K562 (cell line): ENCODE data around the gene C2CD2. TPM values are rescaled to one million over a fixed set of nuclear protein-coding genes. Genes with fewer than 3 reads are reported as not detected.

Source experiments
- ATAC-seq: fragments of 200-7000 bp; cut with Tn5 transposase; 3 replicates; pipeline ENCODE4 v1.9.1; 2020; ENCODE audit warnings: moderate library complexity
- BruUV-seq: library from RNA; stranded (reverse); fragments of 400-500 nt; replicated peaks from 2 replicates; lab custom pipeline; 2021; lab: Mats Ljungman, UMichigan
- CTCF ChIA-PET: fragments of 300-600 bp; formaldehyde crosslinking; extraction: SDS; loops from one replicate; lab custom pipeline; 2021; ENCODE audit warnings: low intra/inter-chr PET ratio; lab: Yijun Ruan, JAX
- POLR2A ChIA-PET: fragments of 300-600, 350-650 bp; sonication (Branson Sonifier 250); formaldehyde crosslinking; extraction: SDS; loops from one replicate; lab custom pipeline; 2021; ENCODE audit warnings: antibody characterized with exemption, inconsistent platforms; lab: Yijun Ruan, JAX
- DNase-seq, 4 experiments: peaks; one replicate each; pipeline versions ENCODE4 v3.0.0 to v3.0.0-alpha.2; 2011 to 2018; ENCODE audit warnings: low spot score in 3 of 4, mixed read lengths in 3 of 4; ENCODE audit errors: extremely low read depth in 1 of 4
- FAIRE-seq: peaks from 2 replicates; lab custom pipeline; 2011; peaks lifted over from hg19 to GRCh38; lab: Jason Lieb, UNC
- H2AFZ ChIP-seq: 2 replicates; pipeline ENCODE4 v1.6.0; 2011; ENCODE audit warnings: low read depth, low read length, control low read depth, inconsistent platforms
- H3K27ac ChIP-seq: fragments of 200-600 bp; 3 replicates; pipeline ENCODE4 v1.8.0; 2011; ENCODE audit warnings: low read depth, mild to moderate bottlenecking, control low read depth, inconsistent platforms, low read length, moderate library complexity, mixed read lengths; ENCODE audit errors: extremely low read depth
- H3K27me3 ChIP-seq, 2 experiments: fragments of 300-600 bp in 1 of 2; 2 replicates in 1 of 2; 3 replicates in 1 of 2; pipeline versions ENCODE4 v1.6.0 to v1.8.0; 2011; ENCODE audit warnings: inconsistent platforms in 2 of 2, low read length in 2 of 2, mild to moderate bottlenecking in 1 of 2, mixed read lengths in 1 of 2, moderate library complexity in 1 of 2; ENCODE audit not compliant: control insufficient read depth in 2 of 2, insufficient read depth in 2 of 2
- H3K36me3 ChIP-seq: fragments of 300-600 bp; 3 replicates; pipeline ENCODE4 v1.8.0; 2011; ENCODE audit warnings: mild to moderate bottlenecking, low read length, inconsistent platforms; ENCODE audit not compliant: control insufficient read depth, insufficient read depth
- H3K4me1 ChIP-seq, 2 experiments: fragments of 200-600 bp in 1 of 2; replicated peaks in 1 of 2; 2 replicates in 1 of 2; 3 replicates in 1 of 2; pipeline versions ENCODE4 v1.5.1 to v1.8.0; 2011; ENCODE audit warnings: inconsistent platforms in 2 of 2, low read length in 2 of 2, mild to moderate bottlenecking in 1 of 2, mixed read lengths in 1 of 2, moderate library complexity in 1 of 2; ENCODE audit not compliant: control insufficient read depth in 2 of 2, insufficient read depth in 2 of 2
- H3K4me2 ChIP-seq: 2 replicates; pipeline ENCODE4 v1.6.1; 2011; ENCODE audit warnings: low read length, control low read depth, inconsistent platforms, mixed read lengths; ENCODE audit not compliant: insufficient read depth
- H3K4me3 ChIP-seq: fragments of 200-600 bp; sonication (generic), shearing (Covaris generic); 2 replicates; pipeline ENCODE4 v1.5.1; 2016; ENCODE audit warnings: control low read depth, inconsistent platforms
- H3K79me2 ChIP-seq: fragments of 200-600 bp; 3 replicates; pipeline ENCODE4 v1.8.0; 2011; ENCODE audit warnings: low read length, inconsistent platforms; ENCODE audit not compliant: control insufficient read depth, insufficient read depth
- H3K9ac ChIP-seq, 2 experiments: 2 replicates each; pipeline versions ENCODE4 v1.6.0 to v1.6.1; 2011; ENCODE audit warnings: low read depth in 2 of 2, low read length in 2 of 2, control low read depth in 1 of 2, inconsistent platforms in 1 of 2, mild to moderate bottlenecking in 1 of 2, mixed read lengths in 1 of 2; ENCODE audit not compliant: insufficient read depth in 1 of 2
- H3K9me1 ChIP-seq: one replicate; pipeline ENCODE4 v1.6.0; 2011; ENCODE audit warnings: inconsistent platforms, mild to moderate bottlenecking, low read length, moderate library complexity; ENCODE audit not compliant: control insufficient read depth, insufficient read depth
- H3K9me3 ChIP-seq: replicated peaks from 2 replicates; pipeline ENCODE4 v1.5.1; 2011; ENCODE audit warnings: low read depth, low read length, inconsistent platforms; ENCODE audit not compliant: control insufficient read depth, insufficient read depth
- H4K20me1 ChIP-seq: replicated peaks from 2 replicates; pipeline ENCODE4 v1.6.1; 2011; ENCODE audit warnings: low read length, inconsistent platforms, mixed read lengths; ENCODE audit not compliant: control insufficient read depth, insufficient read depth
- ESRRB ChIP-seq: fragments of 250-450 bp; sonication (Bioruptor Pico); IDR thresholded peaks from 2 replicates; pipeline ENCODE4 v1.5.0; 2020; ENCODE audit warnings: mild to moderate bottlenecking, moderate library complexity, borderline replicate concordance
- HSF4 ChIP-seq: fragments of 250-450 bp; sonication (Bioruptor Pico); IDR thresholded peaks from 2 replicates; pipeline ENCODE4 v2.1.2; 2022; ENCODE audit warnings: mild to moderate bottlenecking, moderate library complexity, borderline replicate concordance
- KLF13 ChIP-seq: fragments of 450-650 bp; IDR thresholded peaks from 2 replicates; pipeline ENCODE4 v1.6.1; 2016; ENCODE audit warnings: missing genetic modification characterization, low read depth, mild to moderate bottlenecking, missing compliant biosample characterization, moderate library complexity, borderline replicate concordance
- MECOM ChIP-seq: fragments of 250-450 bp; sonication (Bioruptor Pico); IDR thresholded peaks from 2 replicates; pipeline ENCODE4 v1.8.0; 2022; ENCODE audit warnings: inconsistent platforms
- RFX7 ChIP-seq: fragments of 250-450 bp; sonication (Bioruptor Pico); IDR thresholded peaks from 2 replicates; pipeline ENCODE4 v1.5.1; 2021; ENCODE audit warnings: mild to moderate bottlenecking
- SRSF1 ChIP-seq: fragments of 200-400 bp; formaldehyde crosslinking; IDR thresholded peaks from 2 replicates; pipeline ENCODE4 v1.6.1; 2017; ENCODE audit warnings: mild to moderate bottlenecking, low read depth, low read length, moderate library complexity
- TEAD4 ChIP-seq, 2 experiments: sonication (generic) in 1 of 2; formaldehyde crosslinking in 1 of 2; IDR thresholded peaks; 2 replicates each; pipeline versions ENCODE4 v1.6.1 to v1.8.0; 2012 to 2022; ENCODE audit warnings: borderline replicate concordance in 1 of 2, inconsistent platforms in 1 of 2, low read length in 1 of 2, mild to moderate bottlenecking in 1 of 2, missing genetic modification reagents in 1 of 2
- ZBTB26 ChIP-seq: fragments of 450-650 bp; formaldehyde crosslinking; IDR thresholded peaks from 2 replicates; pipeline ENCODE4 v1.4.0; 2022; ENCODE audit warnings: missing genetic modification characterization
- ZFP1 ChIP-seq: fragments of 450-650 bp; formaldehyde crosslinking; IDR thresholded peaks from 2 replicates; pipeline ENCODE4 v1.4.0; 2020; ENCODE audit warnings: mild to moderate bottlenecking, mixed read lengths
- ZNF766 ChIP-seq: fragments of 200-800 bp; sonication (Bioruptor generic); conservative IDR thresholded peaks from 2 replicates; pipeline ENCODE4 v1.6.1; 2016; ENCODE audit warnings: missing genetic modification characterization, missing compliant biosample characterization
- WGBS: fragments of 100-300 bp; shearing (Covaris generic); methylation state at CpG from one replicate; pipeline ENCODE4 v1.1.6; 2016; ENCODE audit warnings: low coverage, mixed read lengths; ENCODE audit not compliant: insufficient coverage; ENCODE audit errors: missing lambda C conversion rate; 5-methylcytosine and 5-hydroxymethylcytosine counted together
- in situ Hi-C: fragments of 300-500 bp; cut with MboI; formaldehyde crosslinking; loops from 4 replicates; pipeline ENCODE4 v1.15.0; 2018; ENCODE audit warnings: inconsistent platforms, mixed read lengths
- intact Hi-C: fragments of 100-400 bp; cut with micrococcal nuclease; formaldehyde crosslinking; loops from 2 replicates; pipeline ENCODE4 v1.14.2; 2022
- polyA plus RNA-seq, 8 experiments: library from polyadenylated mRNA; depleted of rRNA in 4 of 8; stranded (reverse) in 5 of 8; unstranded in 3 of 8; fragments of >200 nt; fragmentation: Nextera tagmentation in 2 of 8; fragmentation: Illumina TruSeq in 1 of 8; extraction: Ambion mirVana in 2 of 8; extraction: Trizol in 1 of 8; gene quantifications; 2 replicates each; pipeline versions ENCODE4 v1.2.1 to v1.2.3, GENCODE V29; 2011 to 2014; ENCODE audit warnings: inconsistent platforms in 1 of 8, missing spikeins in 1 of 8
- total RNA-seq, 7 experiments: library from RNA; depleted of rRNA in 6 of 7; stranded (reverse); fragments of >200 nt in 6 of 7; fragmentation: Illumina TruSeq in 2 of 7; extraction: Trizol in 2 of 7; gene quantifications; 2 replicates each; pipeline versions ENCODE4 v1.2.1 to v1.2.3, GENCODE V29; 2011 to 2021; ENCODE audit warnings: low replicate concordance in 1 of 7
- TF ChIP-seq, protein P1 (sequence below): sonication (generic); formaldehyde crosslinking; IDR thresholded peaks from 2 replicates; pipeline ENCODE4 v1.8.1; 2023; ENCODE audit warnings: missing genetic modification reagents, mild to moderate bottlenecking, borderline replicate concordance
- TF ChIP-seq, protein P2 (sequence below), 3 experiments: IDR thresholded peaks in 2 of 3; conservative IDR thresholded peaks in 1 of 3; 2 replicates each; pipeline ENCODE4 v1.5.1; 2011 to 2012; ENCODE audit warnings: low read length in 3 of 3, mild to moderate bottlenecking in 3 of 3, control low read depth in 2 of 3, improper control_type of control experiment in 1 of 3, inconsistent platforms in 1 of 3, low read depth in 1 of 3, mixed read lengths in 1 of 3, moderate library complexity in 1 of 3; ENCODE audit not compliant: insufficient read depth in 2 of 3
- TF ChIP-seq, protein P3 (sequence below): fragments of 450-650 bp; IDR thresholded peaks from 2 replicates; pipeline ENCODE4 v1.6.1; 2016; ENCODE audit warnings: missing biosample characterization, missing genetic modification characterization

Gene C2CD2
- total and polyA plus RNA-seq, 9 of the 15 experiments (the other 6 are each of a cell fraction or from before 2014, with no cell fraction given): 1.3 to 21.6 (median 12.1) TPM

DNA sequence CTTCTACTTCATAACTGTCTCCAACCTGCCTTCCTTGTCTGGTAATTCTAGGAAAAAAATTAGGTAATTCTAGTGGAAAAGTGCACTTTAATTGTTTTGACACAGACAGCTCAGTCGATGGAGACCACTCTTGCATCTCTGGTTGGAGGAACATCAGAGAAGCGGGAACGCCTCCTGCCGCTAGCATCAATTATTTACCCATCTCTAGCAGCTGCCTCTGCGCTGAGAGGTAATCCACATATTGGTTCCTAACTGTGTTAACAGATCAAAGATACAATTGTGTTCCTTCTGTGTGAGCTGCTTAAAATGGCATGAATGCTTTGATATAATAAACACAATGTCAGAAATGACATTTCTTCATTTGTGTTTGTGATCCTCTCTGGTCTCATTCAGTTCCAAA is 33.3 kb downstream of the C2CD2 start:
- Histone ChIP-seq H4K20me1 (no peaks in the 10 kb centered on the region; the same call in 1 of the 2 replicates), H3K4me2 (no peak overlapping the region), H3K36me3 (peaks cover 29% of the 10 kb centered on the region), H3K9ac (no peak overlapping the region), H3K4me1 (no peaks in the 10 kb centered on the region), H3K79me2 (no peaks in the 10 kb centered on the region; the same call in 2 of the 3 replicates), H3K9me3 (no peaks in the 10 kb centered on the region), H3K4me3 (no peak overlapping the region), H3K27ac (no peak overlapping the region), H3K27me3 (no peaks in the 10 kb centered on the region), H3K9me1 (no peaks in the 10 kb centered on the region), H2AFZ (no peak overlapping the region)
- ATAC-seq: no peak
- ChIA-PET CTCF (no interaction called here), POLR2A (interaction anchor here (1.1 to 1.3 kb wide), 2 partner anchors 51 to 82 kb away, joined by 3 read pairs; no protein-coding TSS in a partner anchor)
- no peak for DNase-seq
- in situ Hi-C loops (no loop called here), intact Hi-C loops (no loop called here)
- 79% methylated on average over 5 of the region's 5 CpGs for WGBS
- no TSS peak for BruUV-seq
- no peak for FAIRE-seq
- TF ChIP-seq HSF4: no peak
- TF ChIP-seq ZBTB26: no peak
- no peak for TF ChIP-seq ZFP1 (CRISPR knock-in tag)
- no peak for TF ChIP-seq MECOM (CRISPR knock-in tag)
- TF ChIP-seq RFX7 (CRISPR knock-in tag): no peak
- no peak for TF ChIP-seq ESRRB (CRISPR knock-in tag)
- TF ChIP-seq KLF13 (tag): no peak
- TF ChIP-seq, protein P1, sequence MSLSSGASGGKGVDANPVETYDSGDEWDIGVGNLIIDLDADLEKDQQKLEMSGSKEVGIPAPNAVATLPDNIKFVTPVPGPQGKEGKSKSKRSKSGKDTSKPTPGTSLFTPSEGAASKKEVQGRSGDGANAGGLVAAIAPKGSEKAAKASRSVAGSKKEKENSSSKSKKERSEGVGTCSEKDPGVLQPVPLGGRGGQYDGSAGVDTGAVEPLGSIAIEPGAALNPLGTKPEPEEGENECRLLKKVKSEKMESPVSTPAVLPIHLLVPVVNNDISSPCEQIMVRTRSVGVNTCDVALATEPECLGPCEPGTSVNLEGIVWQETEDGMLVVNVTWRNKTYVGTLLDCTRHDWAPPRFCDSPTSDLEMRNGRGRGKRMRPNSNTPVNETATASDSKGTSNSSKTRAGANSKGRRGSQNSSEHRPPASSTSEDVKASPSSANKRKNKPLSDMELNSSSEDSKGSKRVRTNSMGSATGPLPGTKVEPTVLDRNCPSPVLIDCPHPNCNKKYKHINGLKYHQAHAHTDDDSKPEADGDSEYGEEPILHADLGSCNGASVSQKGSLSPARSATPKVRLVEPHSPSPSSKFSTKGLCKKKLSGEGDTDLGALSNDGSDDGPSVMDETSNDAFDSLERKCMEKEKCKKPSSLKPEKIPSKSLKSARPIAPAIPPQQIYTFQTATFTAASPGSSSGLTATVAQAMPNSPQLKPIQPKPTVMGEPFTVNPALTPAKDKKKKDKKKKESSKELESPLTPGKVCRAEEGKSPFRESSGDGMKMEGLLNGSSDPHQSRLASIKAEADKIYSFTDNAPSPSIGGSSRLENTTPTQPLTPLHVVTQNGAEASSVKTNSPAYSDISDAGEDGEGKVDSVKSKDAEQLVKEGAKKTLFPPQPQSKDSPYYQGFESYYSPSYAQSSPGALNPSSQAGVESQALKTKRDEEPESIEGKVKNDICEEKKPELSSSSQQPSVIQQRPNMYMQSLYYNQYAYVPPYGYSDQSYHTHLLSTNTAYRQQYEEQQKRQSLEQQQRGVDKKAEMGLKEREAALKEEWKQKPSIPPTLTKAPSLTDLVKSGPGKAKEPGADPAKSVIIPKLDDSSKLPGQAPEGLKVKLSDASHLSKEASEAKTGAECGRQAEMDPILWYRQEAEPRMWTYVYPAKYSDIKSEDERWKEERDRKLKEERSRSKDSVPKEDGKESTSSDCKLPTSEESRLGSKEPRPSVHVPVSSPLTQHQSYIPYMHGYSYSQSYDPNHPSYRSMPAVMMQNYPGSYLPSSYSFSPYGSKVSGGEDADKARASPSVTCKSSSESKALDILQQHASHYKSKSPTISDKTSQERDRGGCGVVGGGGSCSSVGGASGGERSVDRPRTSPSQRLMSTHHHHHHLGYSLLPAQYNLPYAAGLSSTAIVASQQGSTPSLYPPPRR (CRISPR knock-in tag): no peak
- TF ChIP-seq, protein P2, sequence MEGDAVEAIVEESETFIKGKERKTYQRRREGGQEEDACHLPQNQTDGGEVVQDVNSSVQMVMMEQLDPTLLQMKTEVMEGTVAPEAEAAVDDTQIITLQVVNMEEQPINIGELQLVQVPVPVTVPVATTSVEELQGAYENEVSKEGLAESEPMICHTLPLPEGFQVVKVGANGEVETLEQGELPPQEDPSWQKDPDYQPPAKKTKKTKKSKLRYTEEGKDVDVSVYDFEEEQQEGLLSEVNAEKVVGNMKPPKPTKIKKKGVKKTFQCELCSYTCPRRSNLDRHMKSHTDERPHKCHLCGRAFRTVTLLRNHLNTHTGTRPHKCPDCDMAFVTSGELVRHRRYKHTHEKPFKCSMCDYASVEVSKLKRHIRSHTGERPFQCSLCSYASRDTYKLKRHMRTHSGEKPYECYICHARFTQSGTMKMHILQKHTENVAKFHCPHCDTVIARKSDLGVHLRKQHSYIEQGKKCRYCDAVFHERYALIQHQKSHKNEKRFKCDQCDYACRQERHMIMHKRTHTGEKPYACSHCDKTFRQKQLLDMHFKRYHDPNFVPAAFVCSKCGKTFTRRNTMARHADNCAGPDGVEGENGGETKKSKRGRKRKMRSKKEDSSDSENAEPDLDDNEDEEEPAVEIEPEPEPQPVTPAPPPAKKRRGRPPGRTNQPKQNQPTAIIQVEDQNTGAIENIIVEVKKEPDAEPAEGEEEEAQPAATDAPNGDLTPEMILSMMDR (IDR thresholded peaks at IDR 0.05 in 2 of 3, conservative IDR thresholded peaks at IDR 0.05 in 1 of 3; ENCODE audit: insufficient read depth in 2 of 3, low read depth in 1 of 3, low read length in 3 of 3): no peak
- TF ChIP-seq SRSF1: no peak
- no peak for TF ChIP-seq ZNF766
- TF ChIP-seq, protein P3, sequence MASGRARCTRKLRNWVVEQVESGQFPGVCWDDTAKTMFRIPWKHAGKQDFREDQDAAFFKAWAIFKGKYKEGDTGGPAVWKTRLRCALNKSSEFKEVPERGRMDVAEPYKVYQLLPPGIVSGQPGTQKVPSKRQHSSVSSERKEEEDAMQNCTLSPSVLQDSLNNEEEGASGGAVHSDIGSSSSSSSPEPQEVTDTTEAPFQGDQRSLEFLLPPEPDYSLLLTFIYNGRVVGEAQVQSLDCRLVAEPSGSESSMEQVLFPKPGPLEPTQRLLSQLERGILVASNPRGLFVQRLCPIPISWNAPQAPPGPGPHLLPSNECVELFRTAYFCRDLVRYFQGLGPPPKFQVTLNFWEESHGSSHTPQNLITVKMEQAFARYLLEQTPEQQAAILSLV (tag): no peak
- no peak for TF ChIP-seq TEAD4 (IDR thresholded peaks at IDR 0.05; ENCODE audit: low read length)
- TF ChIP-seq TEAD4 (CRISPR knock-in tag; IDR thresholded peaks at IDR 0.05; ENCODE audit: borderline replicate concordance): no peak
